ENCODE data around the gene SLC39A8. TPM values are rescaled to one million over a fixed set of nuclear protein-coding genes. Genes with fewer than 3 reads are reported as not detected.

SLC39A8 gene
- total RNA-seq, 1 donor = 11.2 TPM

DNA sequence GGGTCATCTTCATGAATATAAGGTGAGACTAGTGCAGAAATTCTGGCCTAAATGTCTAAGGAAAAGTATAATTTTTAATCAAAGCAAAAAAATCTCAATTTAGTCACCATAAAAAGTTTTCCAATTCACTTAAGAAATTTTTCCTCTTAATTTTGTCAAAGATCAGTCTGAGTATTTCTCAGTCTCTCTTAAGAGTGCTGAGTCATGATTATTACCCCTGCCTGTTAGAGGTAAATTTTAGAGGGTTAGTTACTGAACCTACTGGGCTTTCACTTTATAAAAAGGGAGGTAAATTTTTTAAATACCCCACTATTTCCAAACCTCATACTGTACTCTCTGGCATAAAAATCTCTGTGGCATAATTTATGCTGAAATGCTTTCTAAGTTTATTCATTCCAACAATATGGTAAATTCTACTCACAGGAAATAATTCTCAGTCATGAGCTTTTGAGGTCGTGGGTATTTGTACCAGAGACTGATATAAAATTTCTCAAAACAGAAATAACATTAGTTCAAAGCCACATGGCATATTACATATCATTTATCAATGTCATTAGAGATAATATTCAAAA lies 122.4 kb downstream of the SLC39A8 start:
- Histone ChIP-seq H3K9me3 (ENCODE audit: low read depth, low read length) (no peaks in the 10 kb centered on the region), H3K79me2 (ENCODE audit: insufficient read depth, low read length) (no peaks in the 10 kb centered on the region), H3K4me1 (ENCODE audit: insufficient read depth, low read length) (no peaks in the 10 kb centered on the region), H3K27ac (ENCODE audit: low read depth, low read length) (no peak overlapping the region), H3K4me2 (ENCODE audit: insufficient read depth, low read length) (no peak overlapping the region), H2AFZ (ENCODE audit: low read length) (no peak overlapping the region), H3K4me3 (ENCODE audit: insufficient read depth, low read length) (no peak overlapping the region), H4K20me1 (ENCODE audit: insufficient read depth, low read length) (no peaks in the 10 kb centered on the region), H3K36me3 (ENCODE audit: insufficient read depth, low read length) (no peaks in the 10 kb centered on the region), H3K27me3 (ENCODE audit: insufficient read depth, low read length) (no peaks in the 10 kb centered on the region)
- TF ChIP-seq, protein P1, sequence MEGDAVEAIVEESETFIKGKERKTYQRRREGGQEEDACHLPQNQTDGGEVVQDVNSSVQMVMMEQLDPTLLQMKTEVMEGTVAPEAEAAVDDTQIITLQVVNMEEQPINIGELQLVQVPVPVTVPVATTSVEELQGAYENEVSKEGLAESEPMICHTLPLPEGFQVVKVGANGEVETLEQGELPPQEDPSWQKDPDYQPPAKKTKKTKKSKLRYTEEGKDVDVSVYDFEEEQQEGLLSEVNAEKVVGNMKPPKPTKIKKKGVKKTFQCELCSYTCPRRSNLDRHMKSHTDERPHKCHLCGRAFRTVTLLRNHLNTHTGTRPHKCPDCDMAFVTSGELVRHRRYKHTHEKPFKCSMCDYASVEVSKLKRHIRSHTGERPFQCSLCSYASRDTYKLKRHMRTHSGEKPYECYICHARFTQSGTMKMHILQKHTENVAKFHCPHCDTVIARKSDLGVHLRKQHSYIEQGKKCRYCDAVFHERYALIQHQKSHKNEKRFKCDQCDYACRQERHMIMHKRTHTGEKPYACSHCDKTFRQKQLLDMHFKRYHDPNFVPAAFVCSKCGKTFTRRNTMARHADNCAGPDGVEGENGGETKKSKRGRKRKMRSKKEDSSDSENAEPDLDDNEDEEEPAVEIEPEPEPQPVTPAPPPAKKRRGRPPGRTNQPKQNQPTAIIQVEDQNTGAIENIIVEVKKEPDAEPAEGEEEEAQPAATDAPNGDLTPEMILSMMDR (IDR thresholded peaks at IDR 0.05; ENCODE audit: extremely low read depth, low read depth, low read length) = no peak
- DNase-seq (ENCODE audit: insufficient read length, low spot score, missing footprints) = no peak

DNA sequence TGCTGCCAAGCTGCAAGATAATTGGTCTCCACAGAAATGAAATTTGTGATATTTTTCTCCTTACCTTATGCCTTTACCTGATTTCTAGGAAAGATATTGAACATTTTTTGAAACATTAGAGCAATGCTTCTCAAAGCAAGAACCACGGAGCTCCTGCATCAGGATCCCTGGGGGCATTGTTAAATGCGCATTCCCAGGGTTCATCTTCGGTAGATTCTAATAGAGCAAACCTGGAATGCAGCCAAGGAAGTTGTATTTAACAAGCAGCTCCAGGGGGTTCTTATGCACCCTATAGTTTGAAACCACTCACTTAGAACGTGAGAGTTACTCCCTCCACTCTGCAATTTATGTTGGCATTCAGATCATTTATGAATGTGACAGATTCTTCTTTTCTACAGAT lies 126.2 kb downstream of the SLC39A8 start:
- Histone ChIP-seq H3K27me3 (ENCODE audit: insufficient read depth, low read length) (no peaks in the 10 kb centered on the region), H4K20me1 (ENCODE audit: insufficient read depth, low read length) (no peaks in the 10 kb centered on the region), H3K4me1 (ENCODE audit: insufficient read depth, low read length) (no peaks in the 10 kb centered on the region), H3K27ac (ENCODE audit: low read depth, low read length) (no peak overlapping the region), H3K36me3 (ENCODE audit: insufficient read depth, low read length) (no peaks in the 10 kb centered on the region), H3K4me2 (ENCODE audit: insufficient read depth, low read length) (no peak overlapping the region), H3K4me3 (ENCODE audit: insufficient read depth, low read length) (no peak overlapping the region), H2AFZ (ENCODE audit: low read length) (no peak overlapping the region), H3K79me2 (ENCODE audit: insufficient read depth, low read length) (no peaks in the 10 kb centered on the region), H3K9me3 (ENCODE audit: low read depth, low read length) (no peaks in the 10 kb centered on the region)
- no peak for DNase-seq (ENCODE audit: insufficient read length, low spot score, missing footprints)
- TF ChIP-seq, protein P1 (IDR thresholded peaks at IDR 0.05; ENCODE audit: extremely low read depth, low read depth, low read length) = no peak

DNA sequence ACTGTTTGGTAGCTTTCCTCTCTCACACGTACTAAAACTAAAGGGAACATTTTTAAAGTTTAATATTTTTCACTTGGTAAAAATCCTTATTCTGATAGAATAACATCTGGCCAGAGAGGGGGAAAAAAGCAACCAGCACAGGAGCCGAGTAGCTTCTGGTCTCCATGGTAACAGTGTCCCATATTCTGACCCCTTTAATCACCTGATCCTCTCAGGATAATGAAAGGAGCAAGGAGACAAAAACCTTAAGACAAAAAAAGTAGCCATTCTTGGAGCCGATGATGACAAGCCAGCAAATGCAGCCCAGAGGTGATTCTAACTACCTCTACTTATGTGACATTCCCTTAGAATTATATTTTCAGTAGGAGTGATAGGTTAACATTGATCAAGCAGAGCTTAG lies 126.6 kb downstream of the SLC39A8 start:
- Histone ChIP-seq H3K36me3 (ENCODE audit: insufficient read depth, low read length) (no peaks in the 10 kb centered on the region), H2AFZ (ENCODE audit: low read length) (no peak overlapping the region), H3K27me3 (ENCODE audit: insufficient read depth, low read length) (no peaks in the 10 kb centered on the region), H3K4me2 (ENCODE audit: insufficient read depth, low read length) (no peak overlapping the region), H3K4me3 (ENCODE audit: insufficient read depth, low read length) (no peak overlapping the region), H3K4me1 (ENCODE audit: insufficient read depth, low read length) (no peaks in the 10 kb centered on the region), H4K20me1 (ENCODE audit: insufficient read depth, low read length) (no peaks in the 10 kb centered on the region), H3K79me2 (ENCODE audit: insufficient read depth, low read length) (no peaks in the 10 kb centered on the region), H3K27ac (ENCODE audit: low read depth, low read length) (no peak overlapping the region), H3K9me3 (ENCODE audit: low read depth, low read length) (no peaks in the 10 kb centered on the region)
- TF ChIP-seq, protein P1 (IDR thresholded peaks at IDR 0.05; ENCODE audit: extremely low read depth, low read depth, low read length) = no peak
- no peak for DNase-seq (ENCODE audit: insufficient read length, low spot score, missing footprints)

DNA sequence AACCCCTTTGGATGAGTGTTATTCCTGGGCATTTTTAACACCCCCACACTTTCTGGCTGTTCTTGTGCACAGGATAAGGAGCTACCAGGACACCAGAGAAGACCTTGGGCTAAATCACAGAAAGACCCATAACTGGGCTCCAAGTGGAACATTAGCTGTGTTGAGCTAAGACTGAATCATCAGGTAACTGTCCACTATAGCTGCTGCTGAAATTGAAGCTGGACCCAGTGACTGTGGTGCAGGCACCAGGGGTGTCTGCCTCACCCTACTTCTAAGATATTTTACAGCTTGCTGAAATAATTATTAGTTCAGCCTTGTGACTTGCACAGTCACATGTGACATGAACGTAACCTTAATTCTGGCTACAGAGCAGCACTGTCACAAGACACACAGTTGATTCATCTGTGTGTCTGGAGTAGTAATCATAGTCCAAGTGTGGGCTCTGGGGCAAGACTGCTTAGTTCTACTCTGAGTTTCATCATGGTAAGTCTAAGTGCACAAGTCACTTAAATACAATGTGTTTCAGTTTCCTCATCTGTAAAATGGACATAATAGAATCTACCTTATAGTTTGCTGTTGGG lies 127.4 kb downstream of the SLC39A8 start:
- Histone ChIP-seq H3K9me3 (ENCODE audit: low read depth, low read length) (no peaks in the 10 kb centered on the region), H3K27ac (ENCODE audit: low read depth, low read length) (no peak overlapping the region), H3K4me3 (ENCODE audit: insufficient read depth, low read length) (no peak overlapping the region), H3K36me3 (ENCODE audit: insufficient read depth, low read length) (no peaks in the 10 kb centered on the region), H2AFZ (ENCODE audit: low read length) (no peak overlapping the region), H4K20me1 (ENCODE audit: insufficient read depth, low read length) (no peaks in the 10 kb centered on the region), H3K4me2 (ENCODE audit: insufficient read depth, low read length) (no peak overlapping the region), H3K4me1 (ENCODE audit: insufficient read depth, low read length) (no peaks in the 10 kb centered on the region), H3K79me2 (ENCODE audit: insufficient read depth, low read length) (no peaks in the 10 kb centered on the region), H3K27me3 (ENCODE audit: insufficient read depth, low read length) (no peaks in the 10 kb centered on the region)
- no peak for DNase-seq (ENCODE audit: insufficient read length, low spot score, missing footprints)
- TF ChIP-seq, protein P1 (IDR thresholded peaks at IDR 0.05; ENCODE audit: extremely low read depth, low read depth, low read length) = no peak
